ENCODE results near the gene EVC2.

- TF ChIP-seq CTCF (conservative IDR thresholded peaks at IDR 0.05; ENCODE audit: low read length) (no peak), EZH2phosphoT487 (IDR thresholded peaks at IDR 0.05; ENCODE audit: borderline replicate concordance) (no peak)
These were observed 37.9 kb upstream of the EVC2 start for GRCh38 chr4:5746250-5746649.
